ENCODE measurements around the gene BZW2. TPM values are rescaled to one million over a fixed set of nuclear protein-coding genes. Genes with fewer than 3 reads are reported as not detected.

Gene BZW2
- total and polyA plus RNA-seq, 9 donors, result 17.2 to 41.0 (median 22.5) TPM

GRCh38 chr7:16742547-16742946 lies 96.6 kb downstream of the BZW2 start:
- Histone ChIP-seq H3K27ac (no peak overlapping the region), H3K4me1 (ENCODE audit: insufficient read depth) (peaks cover 5% of the 10 kb centered on the region), H3K4me3 (no peak overlapping the region), H3K9me3 (no peaks in the 10 kb centered on the region), H3K36me3 (no peaks in the 10 kb centered on the region), H3K27me3 (no peaks in the 10 kb centered on the region)
- WGBS, 3 donors, result 64 to 99% (median 96%) methylated on average over 3 of the region's 3 CpGs
- no peak for DNase-seq
- intact Hi-C loops (cut with DNase I), result no loop called here
- TF ChIP-seq EP300 (IDR thresholded peaks at IDR 0.05) (no peak), CTCF (IDR thresholded peaks at IDR 0.05) (no peak), POLR2A (IDR thresholded peaks at IDR 0.05) (no peak)

GRCh38 chr7:16743236-16743635 lies 97.3 kb downstream of the BZW2 start:
- Histone ChIP-seq H3K9me3 (no peaks in the 10 kb centered on the region), H3K27ac (no peak overlapping the region), H3K36me3 (no peaks in the 10 kb centered on the region), H3K27me3 (no peaks in the 10 kb centered on the region), H3K4me3 (no peak overlapping the region), H3K4me1 (ENCODE audit: insufficient read depth) (peaks cover 5% of the 10 kb centered on the region)
- TF ChIP-seq EP300 (IDR thresholded peaks at IDR 0.05), result no peak
- TF ChIP-seq POLR2A (IDR thresholded peaks at IDR 0.05), result no peak
- TF ChIP-seq CTCF (IDR thresholded peaks at IDR 0.05), result no peak
- intact Hi-C loops (cut with DNase I), result no loop called here
- DNase-seq, result no peak
- WGBS, 3 donors, result 15 to 38% (median 27%) methylated on average over 4 of the region's 4 CpGs

- Histone ChIP-seq H3K4me3 (no peak overlapping the region), H3K4me1 (ENCODE audit: insufficient read depth) (peaks cover 5% of the 10 kb centered on the region), H3K36me3 (no peaks in the 10 kb centered on the region), H3K9me3 (no peaks in the 10 kb centered on the region), H3K27me3 (no peaks in the 10 kb centered on the region), H3K27ac (no peak overlapping the region)
- TF ChIP-seq POLR2A (IDR thresholded peaks at IDR 0.05) (no peak), EP300 (IDR thresholded peaks at IDR 0.05) (no peak), CTCF (IDR thresholded peaks at IDR 0.05) (no peak)
- 86 to 94% (median 94%) methylated on average over 6 of the region's 6 CpGs for WGBS, 3 donors
- no peak for DNase-seq
- intact Hi-C loops (cut with DNase I), result no loop called here
Observed at GRCh38 chr7:16744518-16745250, 98.7 kb downstream of the BZW2 start.

GRCh38 chr7:16745645-16746044 lies 99.7 kb downstream of the BZW2 start:
- TF ChIP-seq POLR2A (IDR thresholded peaks at IDR 0.05) (no peak), CTCF (IDR thresholded peaks at IDR 0.05) (no peak), EP300 (IDR thresholded peaks at IDR 0.05) (no peak)
- no peaks in the 10 kb centered on the region for H3K9me3 ChIP-seq
- WGBS, 3 donors, result 47 to 63% (median 49%) methylated on average over 2 of the region's 2 CpGs
- intact Hi-C loops (cut with DNase I), result no loop called here
- H3K27ac ChIP-seq, result no peak overlapping the region
- DNase-seq, result no peak
- peaks cover 5% of the 10 kb centered on the region for H3K4me1 ChIP-seq (ENCODE audit: insufficient read depth)
- H3K27me3 ChIP-seq, result no peaks in the 10 kb centered on the region
- no peak overlapping the region for H3K4me3 ChIP-seq
- no peaks in the 10 kb centered on the region for H3K36me3 ChIP-seq
